Liver (tissue), 3 donors: ENCODE measurements around the gene GSK3A.

Experiments used
- FOXA1 ChIP-seq: IDR thresholded peaks from 2 replicates; pipeline ENCODE4 v1.6.1; 2016; ENCODE audit warnings: antibody characterized with exemption
- GABPA ChIP-seq, 2 donors: IDR thresholded peaks in 1 of 2; conservative IDR thresholded peaks in 1 of 2; 2 replicates each; pipeline ENCODE4 v1.6.1; 2016; ENCODE audit warnings: antibody characterized with exemption in 2 of 2, mild to moderate bottlenecking in 1 of 2, moderate library complexity in 1 of 2
- JUND ChIP-seq, 2 donors: IDR thresholded peaks; 2 replicates each; pipeline ENCODE4 v1.6.1; 2016; ENCODE audit warnings: antibody characterized with exemption in 2 of 2
- RAD21 ChIP-seq, 2 donors: IDR thresholded peaks; 2 replicates each; pipeline ENCODE4 v1.6.1; 2016; ENCODE audit warnings: antibody characterized with exemption in 2 of 2, mild to moderate bottlenecking in 2 of 2
- SP1 ChIP-seq: IDR thresholded peaks from 2 replicates; pipeline ENCODE4 v1.6.1; 2018; ENCODE audit warnings: antibody characterized with exemption, mild to moderate bottlenecking
- TAF1 ChIP-seq: conservative IDR thresholded peaks from 2 replicates; pipeline ENCODE4 v1.6.1; 2016; ENCODE audit warnings: antibody characterized with exemption, mild to moderate bottlenecking
- YY1 ChIP-seq: IDR thresholded peaks from 2 replicates; pipeline ENCODE4 v1.6.1; 2016; ENCODE audit warnings: antibody characterized with exemption, mild to moderate bottlenecking
- TF ChIP-seq, protein P1 (sequence below): fragments of 150-350 bp; IDR thresholded peaks from 2 replicates; pipeline ENCODE4 v1.5.1; 2017; ENCODE audit warnings: improper control_type of control experiment, low read depth, low read length; ENCODE audit not compliant: missing input control
- TF ChIP-seq, protein P2 (sequence below): IDR thresholded peaks from 2 replicates; pipeline ENCODE4 v1.6.1; 2016; ENCODE audit warnings: antibody characterized with exemption
- TF ChIP-seq, protein P3 (sequence below): IDR thresholded peaks from 2 replicates; pipeline ENCODE4 v1.6.1; 2016; ENCODE audit warnings: antibody characterized with exemption, mild to moderate bottlenecking
- donor health status: healthy.
- donor health status: healthy.

DNA sequence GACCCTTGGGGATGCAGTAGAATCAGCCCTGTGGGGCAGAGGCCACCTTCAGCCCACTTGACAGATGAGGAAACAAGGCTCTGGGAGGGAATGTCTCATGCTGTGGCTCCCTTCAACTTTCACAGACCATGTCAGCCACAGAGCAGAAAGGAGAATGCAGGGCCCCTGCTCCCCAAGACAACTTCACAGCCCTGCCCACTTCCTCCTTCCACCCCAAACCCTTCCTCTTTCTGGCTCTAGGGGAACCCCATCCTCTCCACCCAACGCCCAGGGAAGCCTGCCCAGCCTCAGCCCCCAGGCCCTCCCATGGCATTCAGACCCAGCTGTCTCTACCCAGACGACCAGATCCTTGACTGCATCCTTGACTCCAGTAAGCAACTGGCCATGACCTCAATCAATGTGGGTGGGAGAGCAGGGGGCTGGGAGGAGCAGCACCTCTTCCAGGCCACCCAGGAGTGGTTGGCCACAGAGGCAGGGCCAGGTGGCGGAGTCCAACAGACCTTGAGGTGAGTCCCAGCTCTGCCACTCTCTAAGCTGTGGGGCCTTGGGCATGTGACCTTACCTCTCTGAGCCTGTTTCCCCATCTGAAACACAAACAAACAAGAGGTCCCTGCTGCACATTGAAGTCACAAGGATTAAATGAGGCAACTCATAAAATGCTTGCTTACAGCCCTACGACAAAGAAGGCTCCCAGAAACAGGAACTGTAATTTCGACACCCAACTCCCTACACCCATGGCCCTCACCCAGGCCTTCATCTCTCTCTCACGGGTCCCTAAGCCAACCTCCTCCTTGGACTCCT is 40.7 kb downstream of the GSK3A start:
- TF ChIP-seq, protein P1, sequence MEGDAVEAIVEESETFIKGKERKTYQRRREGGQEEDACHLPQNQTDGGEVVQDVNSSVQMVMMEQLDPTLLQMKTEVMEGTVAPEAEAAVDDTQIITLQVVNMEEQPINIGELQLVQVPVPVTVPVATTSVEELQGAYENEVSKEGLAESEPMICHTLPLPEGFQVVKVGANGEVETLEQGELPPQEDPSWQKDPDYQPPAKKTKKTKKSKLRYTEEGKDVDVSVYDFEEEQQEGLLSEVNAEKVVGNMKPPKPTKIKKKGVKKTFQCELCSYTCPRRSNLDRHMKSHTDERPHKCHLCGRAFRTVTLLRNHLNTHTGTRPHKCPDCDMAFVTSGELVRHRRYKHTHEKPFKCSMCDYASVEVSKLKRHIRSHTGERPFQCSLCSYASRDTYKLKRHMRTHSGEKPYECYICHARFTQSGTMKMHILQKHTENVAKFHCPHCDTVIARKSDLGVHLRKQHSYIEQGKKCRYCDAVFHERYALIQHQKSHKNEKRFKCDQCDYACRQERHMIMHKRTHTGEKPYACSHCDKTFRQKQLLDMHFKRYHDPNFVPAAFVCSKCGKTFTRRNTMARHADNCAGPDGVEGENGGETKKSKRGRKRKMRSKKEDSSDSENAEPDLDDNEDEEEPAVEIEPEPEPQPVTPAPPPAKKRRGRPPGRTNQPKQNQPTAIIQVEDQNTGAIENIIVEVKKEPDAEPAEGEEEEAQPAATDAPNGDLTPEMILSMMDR, result no peak
- TF ChIP-seq, protein P2, sequence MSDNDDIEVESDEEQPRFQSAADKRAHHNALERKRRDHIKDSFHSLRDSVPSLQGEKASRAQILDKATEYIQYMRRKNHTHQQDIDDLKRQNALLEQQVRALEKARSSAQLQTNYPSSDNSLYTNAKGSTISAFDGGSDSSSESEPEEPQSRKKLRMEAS, result no peak
- TF ChIP-seq GABPA (IDR thresholded peaks at IDR 0.05 in 1 of 2, conservative IDR thresholded peaks at IDR 0.05 in 1 of 2) (no peak), FOXA1 (no peak), JUND (IDR thresholded peaks at IDR 0.05) (no peak), RAD21 (IDR thresholded peaks at IDR 0.05) (no peak), YY1 (no peak), TAF1 (no peak), SP1 (no peak)
- TF ChIP-seq, protein P3, sequence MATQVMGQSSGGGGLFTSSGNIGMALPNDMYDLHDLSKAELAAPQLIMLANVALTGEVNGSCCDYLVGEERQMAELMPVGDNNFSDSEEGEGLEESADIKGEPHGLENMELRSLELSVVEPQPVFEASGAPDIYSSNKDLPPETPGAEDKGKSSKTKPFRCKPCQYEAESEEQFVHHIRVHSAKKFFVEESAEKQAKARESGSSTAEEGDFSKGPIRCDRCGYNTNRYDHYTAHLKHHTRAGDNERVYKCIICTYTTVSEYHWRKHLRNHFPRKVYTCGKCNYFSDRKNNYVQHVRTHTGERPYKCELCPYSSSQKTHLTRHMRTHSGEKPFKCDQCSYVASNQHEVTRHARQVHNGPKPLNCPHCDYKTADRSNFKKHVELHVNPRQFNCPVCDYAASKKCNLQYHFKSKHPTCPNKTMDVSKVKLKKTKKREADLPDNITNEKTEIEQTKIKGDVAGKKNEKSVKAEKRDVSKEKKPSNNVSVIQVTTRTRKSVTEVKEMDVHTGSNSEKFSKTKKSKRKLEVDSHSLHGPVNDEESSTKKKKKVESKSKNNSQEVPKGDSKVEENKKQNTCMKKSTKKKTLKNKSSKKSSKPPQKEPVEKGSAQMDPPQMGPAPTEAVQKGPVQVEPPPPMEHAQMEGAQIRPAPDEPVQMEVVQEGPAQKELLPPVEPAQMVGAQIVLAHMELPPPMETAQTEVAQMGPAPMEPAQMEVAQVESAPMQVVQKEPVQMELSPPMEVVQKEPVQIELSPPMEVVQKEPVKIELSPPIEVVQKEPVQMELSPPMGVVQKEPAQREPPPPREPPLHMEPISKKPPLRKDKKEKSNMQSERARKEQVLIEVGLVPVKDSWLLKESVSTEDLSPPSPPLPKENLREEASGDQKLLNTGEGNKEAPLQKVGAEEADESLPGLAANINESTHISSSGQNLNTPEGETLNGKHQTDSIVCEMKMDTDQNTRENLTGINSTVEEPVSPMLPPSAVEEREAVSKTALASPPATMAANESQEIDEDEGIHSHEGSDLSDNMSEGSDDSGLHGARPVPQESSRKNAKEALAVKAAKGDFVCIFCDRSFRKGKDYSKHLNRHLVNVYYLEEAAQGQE, result no peak
